Hippocampal formation (tissue), 2 donors: ENCODE measurements around the gene NXPE4.

Source experiments
- DNase-seq, 2 donors: peaks; one replicate each; lab custom pipeline; 2025; lab: John Stamatoyannopoulos, UW

NXPE4 gene

DNA sequence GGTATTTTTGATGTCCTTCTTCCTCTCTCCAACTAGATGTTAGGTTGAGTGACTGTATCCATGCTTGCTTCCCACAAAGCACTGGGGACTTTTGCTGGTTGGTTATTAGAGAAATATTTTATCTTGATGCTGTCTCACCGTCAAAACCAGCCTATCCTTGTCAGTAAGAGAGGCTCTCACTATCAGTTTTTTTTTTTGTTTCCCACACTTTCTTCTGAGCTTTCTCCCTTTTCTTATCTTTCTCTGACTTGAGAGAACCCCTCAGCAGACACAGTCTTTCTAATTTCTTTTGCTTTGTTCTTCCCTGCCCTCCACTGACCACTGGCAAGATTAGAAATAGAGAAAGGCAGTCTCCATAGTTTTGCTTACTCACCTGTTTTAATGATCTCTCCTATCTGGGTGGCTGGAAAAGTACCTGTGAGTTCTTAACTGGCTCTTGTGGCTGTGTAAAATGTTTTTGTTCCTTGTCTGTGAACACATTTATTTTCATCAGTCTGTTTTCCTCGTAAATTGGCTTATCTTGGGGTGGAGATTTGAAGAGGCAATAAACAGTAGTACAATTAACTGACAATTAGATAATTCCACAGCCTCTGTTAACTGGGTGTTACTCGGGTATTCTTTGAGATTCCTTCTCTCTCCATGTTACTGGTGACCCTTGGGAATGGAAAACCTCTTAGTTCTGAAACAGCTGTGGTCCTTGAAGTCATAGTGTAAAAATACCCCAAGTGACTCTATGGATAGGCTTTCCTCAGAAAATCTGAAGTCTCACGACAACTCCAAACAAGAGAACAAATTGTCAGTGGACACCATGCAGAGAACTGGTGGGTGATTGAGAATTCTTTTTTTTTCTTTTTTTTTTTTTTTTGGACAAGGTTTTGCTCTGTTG is 35.9 kb downstream of the NXPE4 start, which contains the start of gene NXPE1:
TSS of gene NXPE1 (minus strand) at position 457 of the 886 bp plus-strand sequence. CDS start 8,680 bp downstream, outside the sequence.
- no peak for DNase-seq

DNA sequence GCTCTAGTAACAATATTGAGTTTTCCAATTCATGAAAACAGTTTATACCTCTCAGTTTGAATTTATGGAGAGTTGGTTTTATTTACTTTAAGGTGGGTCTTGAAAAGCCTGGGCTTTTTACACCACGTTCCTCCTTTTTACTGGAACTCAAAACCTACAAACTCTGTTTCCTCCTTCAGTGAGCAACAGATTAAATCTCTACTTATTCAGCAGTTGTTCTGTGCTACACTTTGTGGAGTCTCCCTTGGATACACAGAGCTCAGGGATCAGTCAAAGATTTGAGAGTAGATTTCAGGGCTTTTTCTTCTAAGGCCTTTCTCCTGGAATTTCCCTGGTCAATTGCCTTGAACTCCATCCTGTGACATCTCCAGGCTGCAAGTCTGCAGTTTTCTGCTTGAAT is 39.5 kb downstream of the NXPE4 start:
- DNase-seq: no peak

DNA sequence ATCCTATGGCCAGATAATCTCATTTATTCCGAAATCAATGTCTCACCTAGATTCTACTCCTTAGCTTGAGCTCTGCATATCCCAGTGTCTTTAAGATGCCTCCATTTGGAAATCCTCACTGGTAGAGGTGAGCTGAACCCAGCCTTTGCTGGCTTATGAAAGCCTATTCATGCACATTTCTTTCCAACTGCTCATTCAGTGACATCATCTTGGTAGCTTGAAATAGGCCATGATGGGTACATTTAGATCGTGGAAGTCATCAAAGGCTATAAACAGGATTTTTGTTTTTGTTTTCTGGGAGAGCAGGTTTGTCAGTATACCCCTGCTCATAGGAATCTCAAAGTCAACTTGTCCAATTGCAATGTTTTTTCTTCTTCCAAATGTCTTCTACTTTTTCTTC is 41.9 kb downstream of the NXPE4 start:
- no peak for DNase-seq

DNA sequence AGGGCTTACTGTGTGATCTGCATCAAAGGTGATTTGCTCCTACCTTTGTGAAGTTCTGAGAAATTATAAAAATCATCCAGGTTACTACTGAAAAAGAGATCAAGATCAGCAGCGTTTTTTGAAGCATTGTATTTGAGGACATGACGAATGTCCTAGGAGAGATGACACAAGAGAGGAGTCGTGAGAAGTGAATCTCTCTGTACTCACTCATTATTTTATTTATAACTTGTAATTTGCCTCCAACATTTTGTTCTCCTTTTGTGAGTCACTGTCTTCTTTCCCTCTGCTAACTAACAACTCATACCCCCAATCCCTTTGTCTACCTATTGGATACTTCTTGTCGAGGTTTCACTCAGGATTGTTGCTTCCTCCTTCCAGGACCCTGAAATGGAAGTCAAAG is 44.5 kb downstream of the NXPE4 start:
- DNase-seq: no peak

DNA sequence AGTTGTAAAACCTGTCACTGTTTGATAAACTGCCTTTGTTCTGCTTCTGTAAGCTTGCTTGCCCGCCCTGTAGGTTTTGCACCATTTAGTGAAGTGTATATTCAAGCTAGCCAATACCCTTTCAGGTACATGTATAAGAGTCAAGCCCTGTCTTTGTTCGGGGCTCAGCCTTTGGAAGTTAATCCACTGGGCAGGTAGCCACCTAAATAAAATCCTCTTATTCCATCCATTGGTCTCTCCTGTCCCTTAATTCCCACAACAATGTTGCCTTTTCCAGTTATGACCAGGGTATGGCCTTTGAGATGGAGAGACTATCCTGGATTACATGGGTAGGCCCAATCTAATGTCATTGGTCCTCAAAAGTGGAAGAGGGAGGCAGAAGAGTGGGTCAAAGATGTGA is 69.9 kb downstream of the NXPE4 start:
- no peak for DNase-seq

DNA sequence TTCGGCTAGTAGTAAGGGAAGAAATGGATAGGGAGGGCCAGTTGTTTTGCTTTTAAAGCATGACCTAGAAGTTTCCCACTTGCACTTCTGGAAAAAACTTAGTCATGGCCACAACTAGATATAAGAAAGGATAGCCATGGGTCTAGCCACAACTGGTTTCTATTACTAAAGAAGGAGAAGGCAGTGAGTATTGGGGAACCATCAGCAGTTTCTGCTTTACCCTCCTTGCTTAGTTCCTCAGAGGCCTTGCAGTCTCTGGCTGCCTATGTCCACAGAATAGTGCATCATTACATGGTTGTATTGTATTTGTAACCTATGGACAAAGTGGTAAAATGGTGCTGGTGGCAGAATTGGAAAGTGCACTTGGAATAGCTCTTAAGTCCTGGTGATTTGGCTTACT is 71.5 kb downstream of the NXPE4 start:
- DNase-seq: no peak

DNA sequence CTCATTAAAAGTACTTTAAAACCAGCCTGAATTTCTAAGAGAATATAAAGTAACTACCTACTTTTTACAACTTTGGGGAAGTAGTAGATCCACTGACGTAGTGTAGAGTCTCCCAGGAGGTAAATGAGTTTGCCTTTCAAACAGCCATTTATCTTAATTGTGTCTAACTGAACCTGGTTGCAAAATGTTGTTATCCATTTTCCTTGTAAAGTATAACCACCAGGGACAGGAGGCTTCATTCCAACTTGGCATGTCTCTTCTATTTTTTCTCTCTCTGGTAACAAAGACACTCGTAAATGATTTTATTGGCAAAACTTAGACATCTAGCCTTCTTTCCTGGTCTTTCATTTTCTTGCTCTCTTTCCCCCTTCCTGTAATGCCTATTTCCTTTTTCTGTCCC is 72.8 kb downstream of the NXPE4 start:
- no peak for DNase-seq
